ENCODE data around the gene MTUS2.

- TF ChIP-seq, protein P1, sequence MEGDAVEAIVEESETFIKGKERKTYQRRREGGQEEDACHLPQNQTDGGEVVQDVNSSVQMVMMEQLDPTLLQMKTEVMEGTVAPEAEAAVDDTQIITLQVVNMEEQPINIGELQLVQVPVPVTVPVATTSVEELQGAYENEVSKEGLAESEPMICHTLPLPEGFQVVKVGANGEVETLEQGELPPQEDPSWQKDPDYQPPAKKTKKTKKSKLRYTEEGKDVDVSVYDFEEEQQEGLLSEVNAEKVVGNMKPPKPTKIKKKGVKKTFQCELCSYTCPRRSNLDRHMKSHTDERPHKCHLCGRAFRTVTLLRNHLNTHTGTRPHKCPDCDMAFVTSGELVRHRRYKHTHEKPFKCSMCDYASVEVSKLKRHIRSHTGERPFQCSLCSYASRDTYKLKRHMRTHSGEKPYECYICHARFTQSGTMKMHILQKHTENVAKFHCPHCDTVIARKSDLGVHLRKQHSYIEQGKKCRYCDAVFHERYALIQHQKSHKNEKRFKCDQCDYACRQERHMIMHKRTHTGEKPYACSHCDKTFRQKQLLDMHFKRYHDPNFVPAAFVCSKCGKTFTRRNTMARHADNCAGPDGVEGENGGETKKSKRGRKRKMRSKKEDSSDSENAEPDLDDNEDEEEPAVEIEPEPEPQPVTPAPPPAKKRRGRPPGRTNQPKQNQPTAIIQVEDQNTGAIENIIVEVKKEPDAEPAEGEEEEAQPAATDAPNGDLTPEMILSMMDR (IDR thresholded peaks at IDR 0.05), result no peak
- TF ChIP-seq POLR2A (IDR thresholded peaks at IDR 0.05), result no peak
- TF ChIP-seq POLR2AphosphoS5 (IDR thresholded peaks at IDR 0.05), result no peak
- TF ChIP-seq EP300 (IDR thresholded peaks at IDR 0.05), result no peak
These were observed 342.6 kb downstream of the MTUS2 start for GRCh38 chr13:29162638-29163235.
